DMS 273 treated with DMSO at 0.1 percent for 48 hours (cell line): ENCODE data around the gene AFF3.

Experiments
- DNase-seq: peaks from one replicate; lab custom pipeline; 2025; lab: John Stamatoyannopoulos, UW

The AFF3 gene

DNA sequence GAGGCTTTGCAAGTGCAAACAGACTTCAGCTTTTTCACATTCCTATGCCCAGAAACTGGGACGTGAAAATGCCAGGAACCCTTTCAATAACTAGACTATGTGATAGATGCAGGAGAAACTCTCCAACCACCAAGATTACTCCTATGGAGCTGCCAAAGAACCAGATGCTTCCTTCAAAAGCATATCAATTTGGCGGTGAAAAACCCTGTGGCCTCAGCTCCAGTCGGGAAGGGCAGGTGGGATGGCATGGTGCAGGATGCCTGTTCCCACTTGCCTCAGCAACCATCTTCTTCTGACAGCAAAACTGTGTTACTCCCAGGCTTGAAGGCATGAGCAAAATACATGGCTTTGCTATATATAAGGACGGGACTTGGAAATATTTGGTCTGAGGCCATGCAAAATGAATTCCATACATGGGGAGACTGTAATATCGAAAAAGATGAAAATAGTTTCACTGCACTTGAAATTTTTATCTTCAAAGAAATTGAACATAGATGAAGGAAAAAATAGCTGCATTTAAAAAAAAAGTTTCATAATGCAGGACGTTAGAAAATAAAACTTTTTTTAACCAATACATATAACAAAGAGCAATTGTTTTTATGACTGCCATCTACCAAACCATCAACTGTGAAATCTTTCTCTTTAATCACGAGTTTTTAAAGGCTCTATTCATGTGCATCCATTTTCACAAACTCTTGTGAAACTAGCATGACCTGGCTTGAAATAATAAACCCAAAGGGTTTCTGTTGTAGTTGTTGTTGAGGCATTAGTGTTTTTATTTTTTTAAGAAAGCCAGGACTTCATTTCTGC lies 99.1 kb downstream of the AFF3 start:
- DNase-seq: no peak

DNA sequence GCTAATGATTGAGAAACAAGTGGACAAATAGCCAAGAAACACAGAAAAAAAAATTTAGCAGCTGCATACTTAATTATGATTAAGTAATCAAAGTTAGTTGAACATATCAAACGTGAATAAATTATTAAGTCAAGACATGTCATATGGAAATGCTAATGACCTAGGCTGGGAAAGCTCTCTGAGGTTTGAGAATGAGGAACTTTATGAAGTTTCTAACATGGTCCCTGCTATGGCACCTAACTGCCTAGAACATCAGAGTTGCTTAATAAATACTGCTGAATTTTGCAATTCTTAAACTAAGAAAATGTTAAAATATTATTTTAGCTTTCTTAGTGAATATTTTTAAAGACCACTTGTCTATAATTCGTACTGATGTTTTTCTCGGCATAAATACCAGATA lies 99.8 kb downstream of the AFF3 start:
- DNase-seq: no peak

DNA sequence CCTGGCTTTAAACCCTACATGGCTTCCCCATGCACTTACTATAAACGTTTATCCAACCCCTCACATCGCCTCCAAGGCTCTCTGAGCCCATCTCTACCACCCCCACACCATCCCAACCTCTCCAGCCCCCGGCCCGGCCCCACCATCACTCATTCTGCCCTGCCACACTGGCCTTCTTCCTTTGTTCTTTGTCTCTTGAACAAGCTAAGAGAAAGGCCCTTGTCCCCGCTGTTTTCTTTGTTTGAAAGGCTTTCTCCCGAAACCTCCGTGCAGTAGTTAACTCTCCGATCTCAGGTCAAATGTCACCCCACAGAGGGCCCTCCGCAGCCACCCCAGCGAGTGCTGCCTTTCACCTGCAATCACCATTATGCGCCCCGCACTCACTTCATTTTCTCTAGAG lies 100.4 kb downstream of the AFF3 start:
- no peak for DNase-seq

DNA sequence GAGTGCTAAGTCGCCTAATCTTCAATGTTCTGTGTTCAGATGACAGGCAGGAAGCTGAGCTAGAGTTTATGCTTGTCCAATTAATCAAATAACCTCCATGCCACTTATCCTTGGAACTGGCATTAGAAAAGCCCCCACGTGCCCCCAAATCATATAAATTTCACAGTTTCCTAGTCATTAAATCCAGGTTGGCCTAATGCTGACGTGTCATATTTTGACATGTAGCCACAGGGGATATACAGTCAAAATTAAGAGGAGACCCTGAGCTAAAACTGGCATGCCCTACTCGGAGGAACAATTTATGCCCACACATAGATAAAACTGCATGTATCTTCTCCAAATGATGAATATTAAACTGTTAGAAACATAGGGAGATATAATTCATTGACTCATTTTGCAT lies 101.0 kb downstream of the AFF3 start:
- DNase-seq: no peak

DNA sequence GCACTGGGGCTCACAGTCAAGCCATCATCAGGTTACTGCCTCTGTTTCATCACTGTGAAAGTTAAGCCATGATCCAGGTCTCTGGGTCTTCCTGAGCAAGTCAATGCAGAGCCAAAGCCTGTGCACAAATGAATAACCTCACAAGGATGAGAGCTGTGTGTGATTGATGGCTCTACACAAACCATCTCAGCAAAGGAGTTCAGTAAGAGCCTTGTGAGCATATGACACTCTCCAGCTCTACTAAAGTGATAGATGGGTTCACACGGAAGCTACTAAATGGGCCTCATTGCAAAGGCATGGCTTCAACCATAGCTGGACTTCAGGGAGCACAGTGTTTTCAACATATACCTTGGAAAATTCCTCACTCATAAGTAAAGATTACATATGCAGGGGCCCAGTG lies 101.5 kb downstream of the AFF3 start:
- no peak for DNase-seq

DNA sequence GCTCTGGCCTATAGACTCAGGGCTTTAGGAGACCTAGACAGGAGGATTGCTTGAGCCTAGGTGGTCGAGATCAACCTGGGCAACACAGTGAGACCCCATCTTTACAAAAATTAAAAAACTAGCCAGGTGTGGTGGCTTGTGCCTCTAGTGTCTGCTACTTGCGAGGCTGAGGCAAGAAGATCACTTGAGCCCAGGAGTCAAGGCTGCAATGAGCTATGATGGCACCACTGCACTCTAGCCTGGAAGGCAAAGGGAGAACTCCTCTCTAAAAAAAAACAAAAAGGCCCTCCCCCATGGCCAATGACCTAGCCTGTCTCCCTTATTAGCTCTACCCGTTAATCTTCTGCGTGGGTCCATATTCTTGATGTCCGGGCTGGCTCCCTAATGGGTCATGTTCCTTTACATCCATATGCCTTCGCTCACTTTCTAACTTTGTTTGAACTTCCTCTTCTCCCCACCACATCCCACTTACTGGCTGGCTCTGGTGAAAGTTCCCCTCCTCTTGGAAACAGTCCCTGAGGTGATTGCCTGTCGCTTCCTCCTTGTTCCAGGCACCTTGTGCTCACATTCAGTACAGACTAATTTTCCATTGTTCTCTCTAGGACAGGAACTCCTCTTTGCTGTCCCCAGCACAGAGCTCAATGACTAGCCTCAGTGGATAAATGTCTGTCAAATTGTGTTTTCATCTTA lies 103.0 kb downstream of the AFF3 start:
- DNase-seq: no peak

DNA sequence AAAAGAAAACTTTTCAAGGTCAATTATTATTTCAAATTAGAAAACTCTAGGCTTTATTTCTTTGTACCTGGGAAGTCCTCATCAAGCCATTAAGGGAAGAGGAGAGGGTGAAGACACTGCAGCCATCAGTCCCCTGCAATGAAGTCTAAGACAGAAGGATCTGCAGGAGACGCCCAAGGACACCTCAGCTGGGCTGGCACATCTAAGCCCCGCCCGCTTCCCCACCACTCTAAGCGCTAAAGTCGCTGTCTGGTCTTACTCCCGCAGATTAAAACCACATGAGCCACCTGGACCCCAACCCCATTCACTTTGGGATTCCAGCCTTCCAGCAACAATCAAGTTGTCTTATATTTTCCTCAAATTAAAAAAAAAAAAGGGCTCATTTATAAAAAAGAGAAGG lies 104.4 kb downstream of the AFF3 start:
- DNase-seq: no peak

DNA sequence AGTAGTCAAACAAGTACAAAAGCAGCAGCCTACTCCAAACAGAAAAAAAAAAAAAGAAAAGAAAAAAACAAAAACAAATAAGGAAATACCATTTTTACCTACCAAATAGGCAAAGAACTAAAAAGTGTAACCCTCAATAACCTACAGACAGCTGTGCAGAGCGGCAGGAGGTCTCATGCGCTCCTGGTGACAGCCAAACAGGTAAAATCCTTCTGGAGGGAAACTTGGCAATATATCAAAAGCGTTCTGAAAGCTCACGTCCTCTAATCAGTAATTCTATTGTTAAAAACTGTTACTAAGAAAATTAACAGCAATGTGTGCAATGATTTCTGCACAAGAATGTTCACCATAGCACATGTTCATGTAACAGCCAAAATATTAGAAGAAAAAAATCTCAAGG lies 105.6 kb downstream of the AFF3 start:
- DNase-seq: peak; percentile 16

DNA sequence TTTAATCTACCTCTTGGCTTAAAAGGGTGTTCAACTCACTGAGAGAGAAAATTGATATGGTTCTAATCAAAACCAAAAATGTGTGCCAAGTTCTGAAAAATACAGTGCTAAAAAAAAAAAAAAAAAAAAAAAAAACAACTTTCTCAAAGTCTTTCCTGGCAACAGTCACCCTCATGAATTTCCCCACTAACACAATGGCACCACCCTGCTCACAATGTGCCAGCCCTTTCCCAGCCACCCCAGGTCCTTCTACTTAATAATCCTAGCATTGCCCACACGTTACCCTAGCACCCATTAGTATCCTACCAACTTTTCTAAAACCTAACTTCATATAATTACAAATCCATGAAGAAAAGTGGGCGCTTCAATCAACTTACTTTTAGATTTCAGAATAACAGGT lies 106.4 kb downstream of the AFF3 start:
- DNase-seq: no peak

DNA sequence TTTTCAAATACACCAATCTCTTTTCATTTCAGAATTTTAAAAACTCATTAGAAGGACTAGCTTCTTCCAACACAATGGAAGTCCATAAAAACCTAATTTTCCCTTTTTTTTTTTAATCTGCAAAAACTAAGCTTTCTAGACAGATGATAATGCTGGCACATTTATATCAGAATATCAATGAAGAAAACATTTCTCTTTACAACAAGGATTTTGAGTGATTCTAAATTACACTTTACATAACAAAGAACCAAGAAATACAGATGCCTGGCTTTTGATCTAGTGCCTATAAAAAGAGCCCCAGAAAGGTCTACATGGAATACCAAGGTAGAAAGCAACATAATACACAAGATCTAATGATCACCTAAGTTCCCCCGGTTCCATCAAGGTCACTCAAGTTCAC lies 108.0 kb downstream of the AFF3 start:
- no peak for DNase-seq

DNA sequence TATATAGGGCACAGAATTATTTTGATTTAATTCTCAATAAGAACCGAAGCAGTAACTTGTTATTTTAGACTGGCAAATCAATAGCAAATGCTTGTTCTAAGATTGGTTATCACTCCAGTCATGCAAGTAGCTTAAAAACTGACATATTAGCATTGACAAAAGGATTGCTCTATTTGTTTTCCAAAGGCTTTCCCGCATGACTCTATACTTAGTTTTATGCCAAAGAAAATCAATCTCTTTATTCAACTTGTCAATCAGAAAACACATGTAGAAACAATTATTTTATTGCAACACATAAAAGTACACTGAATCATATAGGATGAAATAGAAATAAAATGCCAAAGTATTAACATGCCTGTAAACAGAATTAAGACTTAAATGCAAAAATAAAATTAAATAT lies 108.4 kb downstream of the AFF3 start:
- no peak for DNase-seq

DNA sequence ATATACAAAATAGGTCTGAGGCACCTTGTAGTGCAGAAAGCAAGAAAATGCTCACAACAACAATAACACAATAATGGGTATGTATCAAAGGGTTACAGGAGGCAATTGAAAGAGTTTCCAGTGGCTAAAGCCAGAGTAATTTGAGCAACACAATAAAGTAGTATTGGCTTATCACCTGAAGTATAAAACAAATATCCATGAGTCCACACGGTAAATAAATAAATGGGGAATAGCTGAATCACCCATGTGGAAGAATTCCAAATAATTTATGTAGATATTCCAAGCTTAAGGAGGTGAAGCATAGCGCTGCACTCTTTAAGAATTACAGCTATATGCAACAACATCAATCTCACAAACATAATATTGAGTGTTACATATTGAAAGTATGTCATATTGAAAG lies 110.8 kb downstream of the AFF3 start:
- no peak for DNase-seq

DNA sequence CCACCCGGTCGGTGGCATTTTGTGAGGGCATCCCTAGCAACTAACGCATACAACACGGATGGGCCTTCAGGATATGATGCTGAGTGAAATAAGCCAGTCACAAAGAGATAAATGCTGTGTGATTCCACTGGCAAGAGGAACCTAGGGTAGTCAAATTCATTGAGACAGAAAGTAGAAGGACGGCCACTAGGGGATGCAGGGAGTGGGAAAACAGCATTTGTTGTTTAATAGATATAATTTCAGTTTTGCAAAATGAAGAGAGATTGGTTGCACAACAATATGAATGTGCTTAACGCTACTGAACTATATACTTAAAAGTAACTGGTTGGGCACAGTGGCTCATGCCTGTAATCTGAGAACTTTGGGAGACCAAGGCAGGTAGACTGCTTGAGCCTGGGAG lies 112.9 kb downstream of the AFF3 start:
- no peak for DNase-seq

DNA sequence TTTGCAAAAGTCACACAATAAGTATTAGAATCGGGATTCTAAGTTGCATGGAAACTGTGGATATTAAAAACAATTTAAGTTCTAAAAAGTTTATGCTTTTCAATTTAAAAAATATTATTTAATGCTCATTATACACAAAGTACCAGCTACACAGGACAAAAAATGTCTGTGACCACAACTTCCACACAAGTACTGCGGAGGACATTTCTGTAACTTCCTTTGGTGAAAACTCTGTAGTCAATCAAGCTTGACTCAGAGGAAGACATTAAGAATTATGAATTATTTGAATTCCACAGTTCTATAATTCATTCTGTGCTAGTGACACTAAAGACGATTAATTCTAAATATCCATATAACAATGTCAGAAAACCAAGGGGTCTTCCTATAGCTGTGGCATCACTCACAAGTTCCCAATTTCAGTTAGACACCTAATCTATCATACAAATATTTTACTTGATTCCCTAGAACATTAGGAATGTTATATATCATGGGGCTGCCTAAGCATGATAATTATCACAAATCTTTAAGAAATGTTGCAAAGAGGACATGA lies 120.5 kb downstream of the AFF3 start:
- no peak for DNase-seq

DNA sequence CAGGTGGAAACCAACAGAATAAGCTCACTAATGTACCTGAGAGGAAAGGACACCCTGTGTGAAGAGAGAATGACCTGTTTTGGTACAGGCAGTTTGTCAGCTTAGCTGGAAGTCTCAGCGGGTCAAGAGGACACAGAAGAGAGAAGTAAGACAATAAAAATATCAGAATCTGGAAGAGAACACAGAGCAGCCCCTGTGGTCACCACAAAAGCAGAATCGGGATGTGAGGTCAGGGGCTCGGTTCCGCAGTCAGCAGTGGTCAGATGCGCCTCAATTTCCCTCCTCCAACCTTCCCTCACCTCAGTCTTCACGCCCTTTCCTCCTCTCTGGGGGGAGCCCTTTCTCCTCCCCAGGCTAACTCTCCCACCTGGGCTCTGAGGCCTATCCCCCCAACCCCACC lies 122.9 kb downstream of the AFF3 start:
- DNase-seq: no peak

DNA sequence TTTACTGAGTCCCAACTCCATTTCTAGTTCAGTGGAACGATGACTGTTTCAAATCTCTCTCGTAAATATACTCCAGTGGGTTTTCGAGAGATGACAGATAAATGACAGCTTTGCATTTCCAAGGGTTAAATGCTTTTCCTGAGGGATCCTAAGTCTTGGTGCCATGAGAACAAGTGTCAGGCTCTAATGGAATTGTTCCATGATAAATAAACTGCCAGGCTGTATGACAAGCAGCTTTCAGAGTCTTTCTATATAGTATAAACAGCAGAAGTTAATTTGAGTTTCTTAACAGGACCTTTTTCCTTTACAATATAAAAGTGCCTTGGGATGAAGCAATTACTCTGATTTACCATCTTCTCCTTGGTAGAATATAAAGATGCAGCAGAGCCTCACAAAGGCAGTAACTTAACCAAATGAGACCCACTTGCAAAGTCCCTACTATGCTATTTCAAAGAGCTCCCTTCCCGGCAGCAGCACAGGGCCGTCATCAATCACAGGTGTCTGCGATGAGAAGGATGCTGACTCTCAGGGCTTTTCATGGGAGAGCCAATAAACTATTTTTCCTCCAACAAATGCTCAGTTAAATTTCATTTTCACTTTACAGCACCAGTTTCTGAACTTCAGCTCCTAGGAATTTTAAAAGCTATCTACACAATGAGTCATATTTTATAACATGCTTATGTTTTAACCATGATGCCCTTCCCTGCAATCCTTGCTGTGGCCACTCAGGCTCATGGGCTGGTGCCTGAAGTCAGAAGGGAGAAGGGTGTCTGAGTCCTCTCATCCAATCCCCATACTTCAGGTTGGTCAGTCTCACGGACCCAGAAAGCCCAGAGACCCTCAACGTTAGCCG lies 123.8 kb downstream of the AFF3 start:
- no peak for DNase-seq

DNA sequence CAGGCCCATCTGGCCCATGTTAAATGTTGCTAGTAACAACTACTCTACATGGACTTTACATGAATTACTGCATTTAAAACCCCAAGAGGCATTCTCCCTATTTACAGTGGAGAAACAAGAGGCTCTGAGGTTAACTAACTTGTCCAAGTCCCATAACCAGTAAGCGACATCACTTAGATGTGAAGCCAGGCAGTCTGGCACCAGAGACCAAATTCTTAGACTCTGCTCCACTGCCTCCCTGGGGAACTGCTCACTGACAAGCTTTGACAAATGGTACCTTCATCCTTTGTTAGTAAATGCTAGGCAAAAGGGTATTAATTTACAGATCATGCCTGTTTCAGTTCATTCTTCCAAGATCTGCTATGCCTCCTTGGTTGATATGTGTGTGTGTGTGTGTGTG lies 124.8 kb downstream of the AFF3 start:
- no peak for DNase-seq

DNA sequence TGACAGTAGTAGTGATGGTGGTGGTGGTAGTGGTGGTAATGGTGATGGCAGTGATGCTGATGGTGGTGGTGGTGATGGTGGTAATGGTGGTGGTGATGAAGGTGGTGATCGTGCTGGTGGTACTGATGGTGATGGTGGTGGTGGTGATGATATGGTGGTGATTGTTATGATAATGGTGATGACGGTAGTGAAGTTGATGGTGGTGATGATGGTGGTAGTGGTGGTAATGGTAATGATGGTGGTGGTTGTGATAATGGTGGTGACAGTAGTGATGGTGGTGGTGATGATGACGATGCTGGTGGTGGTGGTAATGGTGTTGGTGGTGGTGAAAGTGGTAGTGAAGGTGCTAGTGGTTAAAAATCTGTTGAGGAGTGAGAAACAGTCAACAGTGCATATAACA lies 125.6 kb downstream of the AFF3 start:
- no peak for DNase-seq

DNA sequence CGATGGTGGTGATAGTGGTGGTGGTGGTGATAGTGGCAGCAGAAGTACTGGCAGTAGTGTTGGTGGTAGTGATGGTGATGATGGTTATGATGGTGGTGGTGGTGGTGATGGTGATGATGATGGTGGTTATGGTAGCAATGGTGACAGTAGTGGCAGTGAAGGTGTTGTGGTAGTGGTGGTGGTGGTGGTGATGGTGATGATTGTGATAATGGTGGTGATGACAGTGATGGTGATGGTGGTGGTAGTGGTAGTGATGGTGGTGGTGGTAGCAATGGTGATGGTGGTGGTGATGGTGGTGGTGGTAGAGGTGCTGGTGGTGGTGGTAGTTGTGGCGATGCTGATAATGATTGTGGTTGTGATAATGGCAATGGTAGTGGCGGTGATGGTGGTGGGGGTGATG lies 126.5 kb downstream of the AFF3 start:
- DNase-seq: no peak

DNA sequence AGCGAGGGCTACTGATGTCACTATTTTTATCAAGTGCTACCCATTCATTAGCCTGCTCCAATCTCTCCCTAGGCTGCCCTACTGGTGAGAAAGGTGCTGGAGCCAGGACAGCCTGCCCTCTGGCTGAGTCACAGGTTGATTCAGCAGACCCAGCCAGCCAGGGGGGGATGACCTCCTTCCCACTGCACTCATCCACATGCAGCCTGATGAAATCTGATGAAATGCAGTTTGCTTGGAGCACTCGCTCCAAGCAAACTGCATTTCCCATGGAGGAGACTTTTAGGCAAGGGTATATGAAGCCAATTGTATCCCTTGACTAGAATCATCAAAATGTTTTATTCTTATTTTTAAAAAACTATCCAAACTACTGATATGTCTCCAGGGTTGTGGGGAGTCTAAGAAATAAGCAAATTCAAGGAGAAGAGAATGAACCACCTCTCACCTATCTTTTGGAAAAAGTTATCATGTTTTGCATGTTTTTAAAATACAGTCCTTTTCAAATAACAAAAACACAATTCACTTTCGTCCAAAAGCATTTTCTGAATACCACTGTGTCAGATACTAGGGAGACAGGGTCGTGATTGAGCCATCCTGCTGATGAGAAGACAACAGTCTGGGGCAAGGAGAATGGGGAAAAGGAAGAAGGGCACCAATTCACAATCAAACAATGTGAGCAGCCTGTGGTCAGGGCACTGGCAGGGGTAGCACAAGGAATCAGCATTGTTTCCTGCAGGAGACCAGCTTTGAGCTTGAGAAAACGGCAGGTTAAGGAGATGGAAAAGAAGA lies 128.3 kb downstream of the AFF3 start:
- DNase-seq: no peak

DNA sequence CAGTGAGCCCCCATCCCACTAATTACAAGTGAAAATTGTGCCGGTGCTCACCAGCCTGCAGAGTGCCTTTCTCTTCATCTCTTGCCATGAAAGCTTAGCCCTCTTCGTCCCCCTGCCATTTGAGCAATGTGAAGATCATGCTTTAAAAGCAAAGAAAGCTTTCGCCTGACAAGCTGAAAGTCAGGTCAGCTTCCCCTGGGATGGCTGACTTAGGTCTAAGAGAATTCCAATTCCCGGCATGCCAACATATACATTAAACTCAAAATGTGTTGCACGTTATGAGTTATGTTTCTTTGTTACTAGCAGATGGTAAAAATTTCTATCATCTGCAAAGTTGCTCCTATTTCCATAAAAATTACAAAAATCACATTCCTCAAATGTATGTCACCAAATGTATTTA lies 129.8 kb downstream of the AFF3 start:
- no peak for DNase-seq

DNA sequence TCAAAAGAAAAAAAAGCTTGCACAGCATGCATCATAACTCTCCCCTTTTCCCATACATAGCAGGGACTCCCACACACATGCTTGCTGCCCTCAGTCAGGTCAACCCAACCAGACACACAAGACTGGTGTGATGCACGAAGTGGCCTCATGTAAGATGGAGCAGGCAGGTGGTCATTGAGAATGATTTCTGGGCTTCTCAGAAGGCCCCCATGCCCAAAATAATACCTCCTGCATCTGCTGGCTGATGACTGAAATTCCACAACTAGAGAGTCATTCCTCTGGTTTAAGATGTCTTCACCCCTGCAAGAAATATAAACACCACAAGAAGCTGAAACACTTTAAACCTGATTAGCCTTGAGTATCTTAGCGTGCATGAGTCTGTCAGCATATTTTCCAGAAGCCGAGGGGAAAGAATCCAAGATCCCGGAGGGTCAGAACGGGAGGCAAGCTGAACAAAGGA lies 131.1 kb downstream of the AFF3 start:
- DNase-seq: no peak
